HCT116 (cell line): Measurements from ENCODE around the gene EFCAB12. TPM values are rescaled to one million over a fixed set of nuclear protein-coding genes. Genes with fewer than 3 reads are reported as not detected.

ENCODE experiments used
- ATAC-seq: fragments of 200-7000 bp; cut with Tn5 transposase; 2 replicates; pipeline ENCODE4 v1.9.1; 2020; ENCODE audit warnings: mild to moderate bottlenecking, moderate library complexity
- BruUV-seq: library from RNA; stranded (reverse); fragments of 400-500 nt; replicated peaks from 2 replicates; lab custom pipeline; 2021; lab: Mats Ljungman, UMichigan
- CTCF ChIA-PET: fragments of 300-600 bp; sonication (Branson Sonifier 250); formaldehyde crosslinking; loops from one replicate; lab custom pipeline; 2021; ENCODE audit warnings: antibody characterized with exemption; lab: Charles Lee
- POLR2A ChIA-PET: fragments of 300-600, 350-600 bp; sonication (Branson Sonifier 250); formaldehyde crosslinking; loops from one replicate; lab custom pipeline; 2021; ENCODE audit warnings: antibody characterized with exemption; lab: Charles Lee
- RAD21 ChIA-PET, 2 experiments: fragments of 300-600 bp; sonication (Branson Sonifier 250); formaldehyde crosslinking; loops; one replicate each; lab custom pipeline; 2023; ENCODE audit warnings: low total read pairs in 2 of 2; ENCODE audit not compliant: uncharacterized antibody in 2 of 2, unreplicated experiment in 2 of 2, low non-redundant PET in 1 of 2; lab: Charles Lee
- DNase-seq: peaks from one replicate; pipeline ENCODE4 v3.0.0-alpha.2; 2010; ENCODE audit warnings: low read depth, low spot score
- H2AFZ ChIP-seq: fragments of 200-600 bp; shearing (Covaris generic), sonication (generic); 2 replicates; pipeline ENCODE4 v1.6.1; 2017; ENCODE audit warnings: low read depth, mixed run types, mixed read lengths, antibody characterized with exemption, low read length; ENCODE audit not compliant: poor library complexity, severe bottlenecking
- H3K27ac ChIP-seq: 2 replicates; pipeline ENCODE4 v1.5.1; 2012; ENCODE audit warnings: low read depth, low read length
- H3K27me3 ChIP-seq: fragments of 200-600 bp; sonication (generic); 2 replicates; pipeline ENCODE4 v1.6.1; 2016; ENCODE audit warnings: mixed run types, low read length, mixed read lengths; ENCODE audit not compliant: insufficient read depth
- H3K36me3 ChIP-seq, 2 experiments: fragments of 200-500 bp in 1 of 2; fragments of 200-600 bp in 1 of 2; sonication (Bioruptor generic) in 1 of 2; sonication (generic) in 1 of 2; 2 replicates each; pipeline versions ENCODE4 v1.5.1 to v1.6.1; 2014 to 2016; ENCODE audit warnings: low read length in 2 of 2, inconsistent platforms in 1 of 2, mixed read lengths in 1 of 2, mixed run types in 1 of 2; ENCODE audit not compliant: insufficient read depth in 2 of 2, control insufficient read depth in 1 of 2
- H3K4me1 ChIP-seq, 2 experiments: fragments of 200-600 bp in 1 of 2; sonication (generic) in 1 of 2; 2 replicates each; pipeline versions ENCODE4 v1.5.1 to v1.6.1; 2012 to 2017; ENCODE audit warnings: low read length in 2 of 2, inconsistent platforms in 1 of 2, mild to moderate bottlenecking in 1 of 2, mixed read lengths in 1 of 2, mixed run types in 1 of 2, moderate library complexity in 1 of 2; ENCODE audit not compliant: insufficient read depth in 2 of 2, control insufficient read depth in 1 of 2
- H3K4me2 ChIP-seq: fragments of 200-600 bp; sonication (generic); 2 replicates; pipeline ENCODE4 v1.6.1; 2017; ENCODE audit warnings: mixed run types, low read length, mixed read lengths
- H3K4me3 ChIP-seq, 2 experiments: fragments of 200-600 bp in 1 of 2; sonication (generic) in 1 of 2; replicated peaks in 1 of 2; 2 replicates each; pipeline ENCODE4 v1.5.1; 2011 to 2016; ENCODE audit warnings: low read length in 2 of 2, control low read depth in 1 of 2, low read depth in 1 of 2, mild to moderate bottlenecking in 1 of 2, mixed read lengths in 1 of 2, mixed run types in 1 of 2
- H3K79me2 ChIP-seq: fragments of 200-600 bp; sonication (generic); 2 replicates; pipeline ENCODE4 v1.6.1; 2017; ENCODE audit warnings: mild to moderate bottlenecking, mixed run types, low read length, moderate library complexity, mixed read lengths; ENCODE audit not compliant: insufficient read depth
- H3K9ac ChIP-seq: fragments of 200-600 bp; sonication (generic); 2 replicates; pipeline ENCODE4 v1.6.1; 2016; ENCODE audit warnings: low read length, mixed read lengths
- H3K9me2 ChIP-seq: fragments of 200-600 bp; sonication (generic), shearing (Covaris generic); 2 replicates; pipeline ENCODE4 v1.6.1; 2017; ENCODE audit warnings: mixed run types, mild to moderate bottlenecking, moderate library complexity; ENCODE audit not compliant: insufficient read depth
- H3K9me3 ChIP-seq, 2 experiments: fragments of 200-500 bp in 1 of 2; fragments of 200-600 bp in 1 of 2; sonication (Bioruptor generic) in 1 of 2; sonication (generic) in 1 of 2; 2 replicates each; pipeline ENCODE4 v1.6.1; 2014 to 2017; ENCODE audit warnings: low read length in 2 of 2, mixed read lengths in 2 of 2, inconsistent platforms in 1 of 2, low read depth in 1 of 2, mild to moderate bottlenecking in 1 of 2, mixed run types in 1 of 2, moderate library complexity in 1 of 2; ENCODE audit not compliant: control insufficient read depth in 1 of 2, insufficient read depth in 1 of 2
- H4K20me1 ChIP-seq: fragments of 200-600 bp; sonication (generic), shearing (Covaris generic); 2 replicates; pipeline ENCODE4 v1.6.1; 2017; ENCODE audit warnings: mixed run types, mild to moderate bottlenecking, moderate library complexity; ENCODE audit not compliant: insufficient read depth
- CBX3 ChIP-seq: IDR thresholded peaks from 2 replicates; pipeline ENCODE4 v1.6.1; 2012; ENCODE audit warnings: low read depth
- CEBPB ChIP-seq: IDR thresholded peaks from 2 replicates; pipeline ENCODE4 v1.6.1; 2012; ENCODE audit warnings: low read depth
- FOSL1 ChIP-seq: IDR thresholded peaks from 2 replicates; pipeline ENCODE4 v1.6.1; 2012; ENCODE audit warnings: low read depth
- JUND ChIP-seq: IDR thresholded peaks from 2 replicates; pipeline ENCODE4 v1.6.1; 2012
- MAX ChIP-seq: IDR thresholded peaks from 2 replicates; pipeline ENCODE4 v1.6.1; 2012
- POLR2A ChIP-seq: IDR thresholded peaks from 2 replicates; pipeline ENCODE4 v1.7.0; 2011; ENCODE audit warnings: borderline replicate concordance; ENCODE audit not compliant: insufficient read depth, insufficient read length; ENCODE audit errors: extremely low read depth
- REST ChIP-seq: IDR thresholded peaks from 2 replicates; pipeline ENCODE4 v1.6.1; 2012; ENCODE audit warnings: low read depth
- SP1 ChIP-seq: IDR thresholded peaks from 2 replicates; pipeline ENCODE4 v1.6.1; 2012; ENCODE audit warnings: low read depth
- SRF ChIP-seq: IDR thresholded peaks from 2 replicates; pipeline ENCODE4 v1.6.1; 2012; ENCODE audit warnings: low read depth
- TCF7L2 ChIP-seq: IDR thresholded peaks from 2 replicates; pipeline ENCODE4 v1.7.0; 2011; ENCODE audit warnings: borderline replicate concordance, inconsistent platforms; ENCODE audit not compliant: insufficient read depth, insufficient read length; ENCODE audit errors: extremely low read depth
- ZFX ChIP-seq: fragments of 450-650 bp; IDR thresholded peaks from 2 replicates; pipeline ENCODE4 v1.6.1; 2017
- intact Hi-C: fragments of 100-400 bp; cut with micrococcal nuclease; formaldehyde crosslinking; loops from 2 replicates; pipeline ENCODE4 v1.10.0; 2022
- total RNA-seq: library from RNA; stranded (reverse); gene quantifications from one replicate; pipeline ENCODE4 v1.2.1, GENCODE V29; 2021; ENCODE audit not compliant: unreplicated experiment
- TF ChIP-seq, protein P1 (sequence below), 3 experiments: fragments of 200-600 bp in 1 of 3; sonication (generic) in 1 of 3; IDR thresholded peaks in 2 of 3; conservative IDR thresholded peaks in 1 of 3; 2 replicates each; pipeline ENCODE4 v1.5.1; 2012 to 2017; ENCODE audit warnings: low read depth in 2 of 3, low read length in 2 of 3, antibody characterized with exemption in 1 of 3, borderline replicate concordance in 1 of 3, control low read depth in 1 of 3, mild to moderate bottlenecking in 1 of 3, mixed read lengths in 1 of 3, mixed run types in 1 of 3, moderate library complexity in 1 of 3; ENCODE audit not compliant: insufficient read depth in 1 of 3

EFCAB12 gene
- total RNA-seq, 1 experiment from 2014 or later: 0.42 TPM

DNA sequence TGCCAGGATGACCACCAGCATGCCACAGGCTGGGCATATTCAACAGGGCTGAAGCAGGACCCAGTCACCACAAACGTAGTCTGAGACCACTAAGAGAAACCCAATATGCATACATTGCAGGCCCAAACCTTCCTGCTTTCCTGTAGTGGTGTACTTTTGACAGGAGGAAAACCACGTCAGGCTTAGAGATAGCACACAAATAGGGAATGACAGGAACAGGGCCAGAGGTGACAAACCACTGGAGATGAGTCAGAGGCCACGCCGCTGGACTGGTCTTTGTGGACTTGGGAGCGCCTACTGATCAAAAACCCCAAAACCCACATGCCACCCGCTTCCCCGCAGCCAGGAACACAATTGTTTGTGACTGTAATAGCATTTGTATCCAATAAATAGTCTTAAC lies 3.6 kb upstream of the EFCAB12 start:
- intact Hi-C loops: no loop called here
- Histone ChIP-seq H3K9me2 (no peaks in the 10 kb centered on the region), H3K79me2 (peaks cover 16% of the 10 kb centered on the region), H4K20me1 (no peaks in the 10 kb centered on the region), H3K27ac (no peak overlapping the region), H3K27me3 (no peaks in the 10 kb centered on the region), H3K4me1 (no peaks in the 10 kb centered on the region), H3K36me3 (peaks cover 53% of the 10 kb centered on the region in 2 experiments), H3K4me2 (no peak overlapping the region), H3K9ac (no peak overlapping the region), H3K9me3 (no peaks in the 10 kb centered on the region), H3K4me3 (no peak overlapping the region), H2AFZ (no peak overlapping the region)
- ChIA-PET POLR2A (no interaction called here), RAD21 (no interaction called here), CTCF (no interaction called here)
- DNase-seq (no peak), ATAC-seq (no peak)
- BruUV-seq: no TSS peak
- no peak for TF ChIP-seq CBX3
- TF ChIP-seq, protein P1, sequence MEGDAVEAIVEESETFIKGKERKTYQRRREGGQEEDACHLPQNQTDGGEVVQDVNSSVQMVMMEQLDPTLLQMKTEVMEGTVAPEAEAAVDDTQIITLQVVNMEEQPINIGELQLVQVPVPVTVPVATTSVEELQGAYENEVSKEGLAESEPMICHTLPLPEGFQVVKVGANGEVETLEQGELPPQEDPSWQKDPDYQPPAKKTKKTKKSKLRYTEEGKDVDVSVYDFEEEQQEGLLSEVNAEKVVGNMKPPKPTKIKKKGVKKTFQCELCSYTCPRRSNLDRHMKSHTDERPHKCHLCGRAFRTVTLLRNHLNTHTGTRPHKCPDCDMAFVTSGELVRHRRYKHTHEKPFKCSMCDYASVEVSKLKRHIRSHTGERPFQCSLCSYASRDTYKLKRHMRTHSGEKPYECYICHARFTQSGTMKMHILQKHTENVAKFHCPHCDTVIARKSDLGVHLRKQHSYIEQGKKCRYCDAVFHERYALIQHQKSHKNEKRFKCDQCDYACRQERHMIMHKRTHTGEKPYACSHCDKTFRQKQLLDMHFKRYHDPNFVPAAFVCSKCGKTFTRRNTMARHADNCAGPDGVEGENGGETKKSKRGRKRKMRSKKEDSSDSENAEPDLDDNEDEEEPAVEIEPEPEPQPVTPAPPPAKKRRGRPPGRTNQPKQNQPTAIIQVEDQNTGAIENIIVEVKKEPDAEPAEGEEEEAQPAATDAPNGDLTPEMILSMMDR (IDR thresholded peaks at IDR 0.05 in 2 of 3, conservative IDR thresholded peaks at IDR 0.05 in 1 of 3; ENCODE audit: borderline replicate concordance in 1 of 3, insufficient read depth in 1 of 3, low read depth in 2 of 3, low read length in 2 of 3): no peak
- TF ChIP-seq ZFX: no peak
- no peak for TF ChIP-seq CEBPB
- no peak for TF ChIP-seq MAX
- no peak for TF ChIP-seq SRF
- no peak for TF ChIP-seq TCF7L2

- Histone ChIP-seq H2AFZ (no peak overlapping the region), H3K9me3 (no peaks in the 10 kb centered on the region), H3K9me2 (no peaks in the 10 kb centered on the region), H4K20me1 (no peaks in the 10 kb centered on the region), H3K4me2 (no peak overlapping the region), H3K9ac (no peak overlapping the region), H3K27ac (no peak overlapping the region), H3K4me3 (no peak overlapping the region), H3K4me1 (peaks cover 0 to 9% of the 10 kb centered on the region in 2 experiments; a peak in 2 of 4 replicates), H3K79me2 (peaks cover 5% of the 10 kb centered on the region; the same call in 1 of the 2 replicates), H3K27me3 (no peaks in the 10 kb centered on the region), H3K36me3 (peaks cover 33 to 38% of the 10 kb centered on the region in 2 experiments)
- BruUV-seq: no TSS peak
- DNase-seq (no peak), ATAC-seq (no peak)
- ChIA-PET POLR2A (no interaction called here), CTCF (no interaction called here), RAD21 (no interaction called here)
- intact Hi-C loops: no loop called here
- TF ChIP-seq MAX: no peak
- no peak for TF ChIP-seq SP1
- TF ChIP-seq, protein P1 (IDR thresholded peaks at IDR 0.05 in 2 of 3, conservative IDR thresholded peaks at IDR 0.05 in 1 of 3; ENCODE audit: borderline replicate concordance in 1 of 3, insufficient read depth in 1 of 3, low read depth in 2 of 3, low read length in 2 of 3): no peak
- no peak for TF ChIP-seq FOSL1
- no peak for TF ChIP-seq CBX3
- TF ChIP-seq JUND: no peak
- no peak for TF ChIP-seq REST
- no peak for TF ChIP-seq POLR2A
Observed at GRCh38 chr3:129429602-129430001, 1.2 kb upstream of the EFCAB12 start.
